Measurements from ENCODE around the gene TCN2.

DNA sequence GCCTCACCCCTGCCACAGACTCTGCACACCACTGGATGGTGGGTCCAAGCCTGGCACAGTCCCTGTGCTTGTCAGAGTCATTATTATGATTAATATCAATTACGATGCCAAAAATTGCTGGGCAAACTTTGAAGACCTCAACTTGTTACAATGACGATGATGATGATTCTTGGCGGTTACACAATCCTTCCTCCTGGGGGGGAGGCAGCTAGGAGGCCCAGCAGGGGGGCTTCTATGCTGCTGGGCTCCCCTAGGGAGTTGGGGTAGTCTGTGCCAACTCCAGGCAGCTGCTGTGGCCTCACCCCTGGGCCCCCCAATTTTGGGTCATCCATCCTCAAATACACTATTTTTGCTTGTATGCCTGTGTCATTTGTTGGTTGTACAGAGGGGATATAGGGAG is 40.6 kb downstream of the TCN2 start:
- TF ChIP-seq, protein P1, sequence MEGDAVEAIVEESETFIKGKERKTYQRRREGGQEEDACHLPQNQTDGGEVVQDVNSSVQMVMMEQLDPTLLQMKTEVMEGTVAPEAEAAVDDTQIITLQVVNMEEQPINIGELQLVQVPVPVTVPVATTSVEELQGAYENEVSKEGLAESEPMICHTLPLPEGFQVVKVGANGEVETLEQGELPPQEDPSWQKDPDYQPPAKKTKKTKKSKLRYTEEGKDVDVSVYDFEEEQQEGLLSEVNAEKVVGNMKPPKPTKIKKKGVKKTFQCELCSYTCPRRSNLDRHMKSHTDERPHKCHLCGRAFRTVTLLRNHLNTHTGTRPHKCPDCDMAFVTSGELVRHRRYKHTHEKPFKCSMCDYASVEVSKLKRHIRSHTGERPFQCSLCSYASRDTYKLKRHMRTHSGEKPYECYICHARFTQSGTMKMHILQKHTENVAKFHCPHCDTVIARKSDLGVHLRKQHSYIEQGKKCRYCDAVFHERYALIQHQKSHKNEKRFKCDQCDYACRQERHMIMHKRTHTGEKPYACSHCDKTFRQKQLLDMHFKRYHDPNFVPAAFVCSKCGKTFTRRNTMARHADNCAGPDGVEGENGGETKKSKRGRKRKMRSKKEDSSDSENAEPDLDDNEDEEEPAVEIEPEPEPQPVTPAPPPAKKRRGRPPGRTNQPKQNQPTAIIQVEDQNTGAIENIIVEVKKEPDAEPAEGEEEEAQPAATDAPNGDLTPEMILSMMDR (conservative IDR thresholded peaks at IDR 0.05; ENCODE audit: low read length) = no peak
- no peak for TF ChIP-seq EZH2phosphoT487 (IDR thresholded peaks at IDR 0.05; ENCODE audit: borderline replicate concordance, low read depth, low read length)
